C4-2B (cell line): ENCODE results near the gene COG7.

Experiments used
- CTCF ChIP-seq: fragments of 450-650 bp; conservative IDR thresholded peaks from 2 replicates; pipeline ENCODE4 v1.5.1; 2017; ENCODE audit warnings: mild to moderate bottlenecking
- ZFX ChIP-seq: fragments of 450-650 bp; IDR thresholded peaks from 2 replicates; pipeline ENCODE4 v1.6.1; 2017

- TF ChIP-seq CTCF (no peak), ZFX (no peak)
These were observed 61.4 kb downstream of the COG7 start for GRCh38 chr16:23391381-23392222.
